GM21367 (cell line): Measurements from ENCODE around the gene NRDE2.
A peak's percentile ranks its signal among the peaks of the same experiment; 100 is the strongest.

Experiments used
- ATAC-seq: cut with Tn5 transposase; IDR thresholded peaks from one replicate; pipeline ENCODE4 v1.9.1; 2021; ENCODE audit not compliant: unreplicated experiment

NRDE2 gene

DNA sequence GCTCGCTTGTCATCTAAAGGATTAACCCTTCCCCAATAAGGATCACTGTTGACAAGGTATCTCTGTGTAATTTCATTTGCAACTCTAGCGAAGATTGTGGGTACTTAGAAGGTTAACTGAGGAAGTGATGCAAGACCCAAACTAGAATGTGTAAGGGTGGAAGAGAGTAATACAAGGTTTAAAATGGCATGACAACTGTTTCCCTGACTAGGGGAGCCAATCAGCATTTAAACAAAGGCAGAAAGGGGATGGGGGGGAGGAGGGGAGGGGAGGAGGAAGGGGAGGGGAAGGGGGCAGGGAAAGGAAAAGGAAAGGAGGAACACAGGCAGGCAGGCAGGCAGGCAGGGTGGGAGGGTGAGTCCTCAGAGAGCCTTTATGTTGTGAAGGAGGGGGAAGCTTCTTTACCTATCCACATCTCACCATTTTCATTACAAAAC lies 31.1 kb downstream of the NRDE2 start:
- no peak for ATAC-seq

DNA sequence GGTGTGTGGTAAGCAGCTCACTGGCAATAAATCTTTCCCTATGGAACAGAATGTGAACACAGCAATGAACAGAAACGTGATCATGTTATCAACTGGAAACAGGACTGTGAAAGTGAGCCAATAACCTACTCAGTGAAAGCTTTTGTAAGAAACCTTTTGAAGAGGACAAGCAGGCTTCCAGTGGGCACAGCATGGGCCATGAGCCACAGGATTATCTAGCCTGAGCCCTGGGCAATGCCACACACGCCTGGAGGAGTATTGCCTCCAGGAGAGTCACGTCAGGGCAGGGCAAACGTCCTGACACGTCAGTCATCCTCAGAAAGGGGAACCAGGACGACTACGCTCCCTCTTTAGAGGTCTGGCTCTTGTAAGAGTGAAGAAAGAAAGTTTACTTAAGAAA lies 32.3 kb downstream of the NRDE2 start:
- ATAC-seq = no peak

DNA sequence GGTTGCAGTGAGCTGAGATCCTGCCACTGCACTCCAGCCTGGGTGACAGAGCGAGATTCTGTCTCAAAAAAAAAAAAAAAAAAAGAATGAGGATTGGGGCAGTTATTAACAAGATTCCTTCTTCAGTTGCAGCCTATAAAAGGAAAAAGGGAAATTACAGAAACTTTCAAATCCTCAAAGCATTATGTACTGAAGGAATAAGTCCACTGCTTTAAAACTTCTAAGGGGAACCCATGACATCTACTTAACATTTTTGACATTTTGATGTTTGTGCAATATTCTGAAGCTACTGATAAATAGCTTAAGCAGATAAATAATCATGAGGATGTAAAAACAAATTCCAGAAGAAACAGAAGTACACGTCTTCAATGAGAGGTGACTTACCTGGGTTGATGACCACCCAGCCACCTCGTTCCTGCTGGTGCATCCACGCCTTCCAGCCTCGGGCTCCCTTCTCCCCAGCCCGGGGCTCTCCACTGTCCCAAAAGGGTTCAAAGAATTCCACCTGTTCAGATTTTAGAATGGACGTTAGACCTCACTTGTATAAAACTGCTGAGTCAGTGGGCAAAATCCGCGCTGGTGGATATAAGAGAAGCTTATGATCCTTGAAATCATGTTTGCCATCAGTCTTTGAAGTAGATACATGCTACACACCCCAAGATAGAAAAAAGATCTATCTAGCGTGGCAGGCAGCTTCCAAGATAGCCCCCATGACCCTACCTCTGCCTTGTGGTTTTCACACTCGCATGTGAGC lies 33.7 kb downstream of the NRDE2 start:
- no peak for ATAC-seq

DNA sequence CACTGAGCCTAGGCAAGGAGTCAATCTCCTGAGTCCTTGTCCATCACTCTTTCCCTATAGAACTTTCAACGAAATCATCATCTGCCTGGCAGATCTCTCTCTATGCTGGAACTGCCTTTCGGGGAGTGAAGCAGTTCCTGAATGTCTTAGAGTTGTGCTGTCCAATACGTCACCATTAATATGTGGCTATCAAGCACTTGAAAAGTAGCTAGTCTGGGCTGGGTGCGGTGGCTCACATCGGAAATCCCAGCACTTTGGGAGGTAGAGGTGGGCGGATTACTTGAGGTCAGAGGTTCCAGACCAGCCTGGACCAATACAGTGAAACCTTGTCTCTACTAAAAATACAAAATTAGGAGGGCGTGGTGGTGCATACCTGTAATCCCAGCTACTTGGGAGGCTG lies 35.1 kb downstream of the NRDE2 start:
- no peak for ATAC-seq

DNA sequence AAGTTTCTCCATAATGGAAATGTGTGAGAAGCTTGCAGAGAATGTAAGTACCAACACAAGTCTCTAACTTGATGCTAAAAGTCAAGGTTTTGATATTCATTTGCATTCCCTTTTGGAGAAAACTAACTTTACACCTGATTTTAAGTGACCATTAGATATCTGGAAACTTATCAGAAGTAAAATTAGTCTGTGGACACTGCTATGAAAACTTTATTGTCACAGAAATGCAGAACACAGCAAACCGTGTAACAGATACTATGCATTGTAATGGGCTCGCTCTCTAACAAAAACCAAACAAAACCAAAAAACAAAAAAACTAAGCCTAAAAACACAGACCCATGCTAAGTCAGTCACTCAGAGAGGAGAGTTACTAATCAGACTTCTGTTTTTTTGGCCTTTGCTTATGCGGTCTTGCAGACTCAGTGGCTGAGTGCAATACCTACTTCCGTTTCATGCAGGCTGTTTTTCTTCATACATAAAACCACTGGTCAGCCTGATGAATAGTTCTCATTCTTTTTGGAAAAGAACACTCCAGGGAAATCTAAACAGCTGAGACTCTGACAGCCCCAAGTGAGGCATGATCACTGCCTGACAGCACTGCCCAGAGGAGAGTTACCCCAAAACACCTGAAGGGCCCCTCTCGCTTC lies 35.7 kb downstream of the NRDE2 start:
- ATAC-seq = no peak

DNA sequence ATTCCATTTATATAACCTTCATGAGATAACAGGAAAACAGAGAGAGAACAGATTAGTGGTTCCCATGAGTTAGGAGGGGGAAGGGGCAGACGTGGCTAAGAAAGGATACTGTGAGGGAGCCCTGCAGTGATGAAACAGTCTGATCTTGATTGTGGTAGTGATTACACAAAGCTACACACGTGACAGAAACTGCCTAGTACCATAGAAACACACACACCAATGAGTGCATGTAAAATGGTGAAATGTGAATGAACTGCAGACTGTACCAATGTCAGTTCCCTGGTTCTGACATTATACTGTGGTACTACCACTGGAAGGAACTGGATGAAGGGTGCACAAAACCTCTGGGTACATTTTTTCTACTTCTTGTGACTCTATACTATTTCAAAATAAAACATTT lies 36.9 kb downstream of the NRDE2 start:
- ATAC-seq = no peak

DNA sequence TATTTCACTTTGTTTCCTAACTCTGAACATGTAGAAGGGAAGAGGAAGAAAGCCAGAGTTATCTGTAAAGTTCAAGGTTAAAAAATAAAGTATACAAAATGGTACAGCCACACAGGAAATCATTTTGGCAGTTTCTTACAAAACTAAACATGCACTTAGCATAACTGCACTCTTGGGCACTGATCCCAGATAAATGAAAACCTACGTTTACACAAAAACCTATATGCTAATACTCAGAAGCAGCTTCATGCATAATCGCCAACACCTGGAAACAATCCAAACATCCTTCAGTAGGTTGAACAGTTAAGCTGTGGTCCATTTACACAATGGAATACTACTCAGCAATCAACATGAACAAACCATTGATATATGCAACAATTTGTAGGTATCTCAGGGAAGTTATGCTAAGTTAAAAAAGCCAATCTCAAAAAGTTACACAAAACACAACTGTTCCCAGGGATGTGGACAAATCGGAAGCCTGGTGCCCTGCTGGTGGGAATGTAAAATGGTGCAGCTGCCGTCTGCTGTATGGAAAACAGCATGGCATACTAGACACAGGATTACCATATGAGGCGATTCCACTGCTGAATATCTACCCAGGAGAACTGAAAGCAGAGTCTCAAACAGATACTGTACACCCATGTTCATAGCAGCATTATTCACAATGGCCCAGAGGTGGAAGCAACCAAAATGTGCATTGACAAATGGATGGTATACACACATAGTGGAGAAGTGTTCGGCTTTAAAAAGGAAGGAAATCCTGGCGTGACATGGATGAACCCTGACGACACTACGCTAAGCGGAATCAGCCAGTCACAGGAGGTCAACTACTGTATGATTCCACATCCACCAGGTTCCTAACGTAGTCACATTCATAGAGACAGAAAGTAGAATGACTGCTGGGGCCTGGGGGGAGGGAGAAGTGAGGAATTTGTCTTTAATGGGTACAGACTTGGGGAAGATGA lies 37.7 kb downstream of the NRDE2 start:
- ATAC-seq = no peak

DNA sequence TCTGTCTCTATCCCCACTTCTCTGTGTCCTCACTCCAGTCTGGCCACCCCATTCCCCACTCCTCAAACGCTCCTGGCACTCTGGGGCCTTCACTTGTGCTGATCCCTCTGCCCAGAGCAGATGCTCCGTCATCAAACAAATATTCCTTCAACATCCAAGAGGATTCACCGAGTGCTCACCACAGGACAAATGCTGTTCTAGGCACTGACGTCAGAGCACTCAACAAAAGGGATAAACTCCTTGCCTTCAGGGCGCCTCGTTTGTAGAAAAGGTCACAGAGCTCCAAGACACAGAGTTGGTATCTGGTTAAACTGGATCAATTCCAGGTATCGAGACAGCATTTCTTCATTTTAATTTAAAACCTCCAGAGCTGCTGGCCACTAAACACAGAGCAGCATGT lies 40.0 kb downstream of the NRDE2 start:
- no peak for ATAC-seq

DNA sequence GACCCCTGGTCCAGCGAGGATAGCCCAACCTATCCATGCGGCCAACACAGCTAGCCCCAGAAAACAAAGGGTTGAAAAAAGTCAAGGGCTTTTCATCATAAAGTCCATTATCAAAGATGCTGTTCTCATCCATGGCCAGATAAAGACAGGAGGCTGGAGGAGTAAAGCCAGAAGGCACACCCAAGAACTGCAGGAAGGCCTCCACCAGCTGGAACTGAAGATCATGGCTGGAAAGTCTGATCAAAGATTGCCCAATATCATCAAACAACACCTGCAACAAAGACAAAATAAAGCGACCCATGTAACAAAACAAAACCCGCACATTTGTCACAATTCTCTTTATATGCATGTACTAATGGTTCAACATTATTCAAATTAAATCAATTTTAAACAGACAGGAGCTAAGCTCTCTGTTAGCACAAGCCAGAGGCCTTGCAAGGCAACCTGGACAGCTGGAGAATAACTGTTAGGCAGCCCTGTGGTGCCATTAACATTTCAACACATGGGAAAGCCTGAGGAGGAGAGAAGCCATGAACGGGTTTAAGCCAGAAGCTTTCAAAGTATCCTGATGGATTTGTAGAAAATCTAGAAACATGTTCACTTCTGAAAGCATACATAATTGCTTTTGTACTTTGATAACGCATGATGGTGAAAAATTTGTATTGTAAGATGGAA lies 41.3 kb downstream of the NRDE2 start:
- ATAC-seq = no peak

DNA sequence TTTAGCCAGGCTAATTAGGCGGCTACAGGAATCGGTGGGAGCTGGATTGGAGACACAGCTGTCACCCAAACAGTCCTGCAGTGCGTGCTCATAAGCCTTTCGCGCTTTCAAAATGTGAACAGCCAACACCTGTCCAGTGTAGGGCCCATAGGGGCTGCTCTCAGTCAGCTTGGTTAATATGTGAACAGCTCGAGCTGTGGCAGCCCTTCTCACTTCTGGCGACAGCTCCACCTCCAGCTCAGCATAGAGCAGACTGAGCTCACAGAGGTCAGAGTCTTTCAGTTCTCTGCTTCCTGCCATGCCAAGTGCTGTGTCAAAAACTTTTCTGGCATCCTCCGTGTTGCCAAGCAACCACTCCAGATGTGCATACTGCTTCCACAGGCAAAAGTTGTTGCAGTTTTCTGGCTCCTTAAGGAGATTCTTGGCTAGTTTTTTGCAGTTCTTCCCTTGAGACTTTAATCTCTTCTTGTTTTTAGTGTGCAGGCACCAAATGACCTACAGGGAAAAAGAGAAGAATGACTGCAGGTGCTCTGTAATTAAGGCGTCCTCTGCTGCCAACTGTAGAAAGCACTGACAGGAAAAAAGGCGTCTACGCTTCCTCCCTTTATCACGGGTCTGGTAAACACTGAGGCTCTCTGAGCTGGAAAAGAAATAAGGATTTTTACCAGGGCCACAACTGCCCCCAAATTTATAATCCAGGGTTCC lies 42.9 kb downstream of the NRDE2 start:
- ATAC-seq = peak; percentile 71

DNA sequence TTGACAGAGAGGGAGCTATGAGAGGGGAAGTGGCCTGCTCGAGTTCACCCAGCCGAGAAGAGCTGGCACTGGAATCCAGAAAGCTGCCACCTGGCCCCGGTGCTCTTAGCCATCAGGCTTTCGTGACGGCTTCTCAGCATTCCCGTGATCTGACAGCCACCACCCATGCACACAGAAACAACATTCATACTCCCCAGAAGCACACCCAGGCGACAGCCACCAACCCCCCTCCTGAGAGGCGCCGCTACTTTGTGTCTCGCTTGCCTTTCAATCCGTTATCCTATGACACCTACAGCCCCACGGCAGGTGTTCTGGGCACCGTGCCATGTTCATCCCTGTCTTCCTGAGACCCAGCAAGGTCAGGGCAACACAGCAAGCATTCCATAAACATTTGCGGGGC lies 44.0 kb downstream of the NRDE2 start:
- no peak for ATAC-seq

DNA sequence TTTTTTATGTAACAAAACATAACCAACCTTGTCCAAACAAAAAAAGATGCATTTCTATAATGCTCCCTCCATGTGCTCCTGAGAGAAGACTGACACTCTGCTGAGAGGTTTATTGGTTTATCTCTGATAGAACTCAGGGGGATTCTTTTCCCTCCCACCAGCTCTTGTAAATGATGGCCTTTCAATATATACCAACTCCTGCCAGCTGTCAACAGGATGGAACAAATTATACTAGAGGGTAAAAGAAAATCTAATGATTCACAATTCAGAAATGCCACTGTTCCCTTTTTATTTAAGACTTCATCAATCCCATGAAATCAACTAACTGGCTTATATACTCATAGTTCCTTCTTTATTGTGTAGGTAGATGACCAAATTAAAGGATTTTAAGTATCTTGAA lies 50.0 kb downstream of the NRDE2 start:
- ATAC-seq = no peak

DNA sequence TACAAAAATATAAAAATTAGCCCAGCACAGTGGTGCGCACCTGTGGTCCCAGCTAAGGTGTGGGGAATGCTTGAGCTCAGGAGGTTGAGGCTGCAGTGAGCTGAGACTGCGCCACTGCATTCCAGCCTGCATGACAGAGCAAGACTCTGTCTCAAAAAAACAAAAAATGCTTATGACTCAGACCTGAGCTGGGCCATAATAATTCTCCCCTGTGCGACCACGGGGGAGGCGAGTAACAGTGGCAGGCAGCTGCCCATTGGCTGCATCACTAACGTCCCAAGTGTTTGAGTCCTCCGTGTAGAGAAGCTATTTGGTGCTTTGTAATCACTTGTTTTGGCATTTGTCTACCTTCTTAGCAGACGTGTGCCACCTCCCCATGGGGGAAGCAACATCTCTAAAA lies 50.5 kb downstream of the NRDE2 start:
- ATAC-seq = no peak

DNA sequence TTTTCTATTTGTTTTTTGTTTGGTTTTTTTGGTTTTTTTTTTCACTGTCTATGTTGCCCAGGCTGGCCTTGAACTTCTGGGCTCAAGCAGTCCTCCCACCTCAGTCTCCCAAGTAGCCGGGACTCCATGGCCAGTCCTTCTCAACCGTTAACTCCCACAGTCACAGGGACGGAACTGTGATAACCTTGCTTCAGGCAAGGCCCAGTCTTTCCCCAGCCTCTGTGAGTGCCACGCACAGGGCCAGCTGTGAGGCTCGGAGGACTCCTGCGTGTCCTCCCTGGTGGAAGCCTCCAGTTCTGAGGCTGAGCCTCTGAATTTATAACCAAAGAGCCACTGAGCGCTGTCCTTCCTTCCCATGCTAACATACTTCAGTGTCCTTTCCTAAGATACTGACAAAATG lies 51.6 kb downstream of the NRDE2 start:
- ATAC-seq = no peak

DNA sequence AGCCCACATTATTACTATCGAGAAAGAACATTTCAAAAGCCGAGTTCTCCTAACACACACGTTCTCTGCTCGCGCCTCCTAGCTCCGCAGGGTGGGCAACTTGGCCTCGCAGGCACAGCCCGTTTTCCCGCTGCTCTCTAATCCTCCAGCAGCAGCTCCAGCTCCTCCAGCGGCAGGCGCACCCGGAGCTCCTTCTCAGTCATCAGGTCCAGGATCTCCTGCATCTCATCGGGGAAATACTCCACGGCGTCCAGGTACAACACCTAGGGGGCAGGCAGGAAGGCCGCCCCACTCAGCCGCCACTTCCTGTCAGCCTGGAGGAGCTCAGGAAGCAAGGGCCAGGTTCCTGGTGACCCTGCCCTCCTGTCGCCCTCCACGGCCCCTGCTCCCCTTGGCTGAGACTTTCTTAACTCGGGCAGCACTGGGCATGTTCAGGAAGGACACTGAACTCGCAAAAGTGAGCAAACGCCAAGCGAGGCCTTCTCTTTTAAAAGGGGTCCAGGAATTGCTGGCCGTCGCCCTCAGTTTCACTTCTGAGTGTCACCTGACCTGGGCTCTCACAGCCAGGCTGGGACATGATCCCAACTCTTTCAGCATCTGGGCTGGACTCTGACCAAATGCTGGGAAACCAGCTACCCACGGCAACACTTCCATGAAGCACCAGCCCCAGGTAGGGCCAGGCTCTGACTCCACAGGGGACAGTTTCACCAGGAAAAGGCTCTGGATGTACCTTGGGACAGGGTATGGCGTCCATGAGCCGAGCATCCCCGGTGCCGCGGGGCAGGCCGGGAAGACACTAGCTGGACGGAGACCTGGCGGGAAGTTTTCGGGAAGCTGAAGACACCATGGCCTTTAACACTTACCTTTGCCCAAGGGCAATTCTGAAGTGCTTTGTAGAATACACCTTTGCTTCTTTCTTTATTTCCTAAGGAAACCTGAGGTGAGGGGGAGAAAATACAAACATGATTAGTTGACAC lies 53.3 kb downstream of the NRDE2 start:
- no peak for ATAC-seq

DNA sequence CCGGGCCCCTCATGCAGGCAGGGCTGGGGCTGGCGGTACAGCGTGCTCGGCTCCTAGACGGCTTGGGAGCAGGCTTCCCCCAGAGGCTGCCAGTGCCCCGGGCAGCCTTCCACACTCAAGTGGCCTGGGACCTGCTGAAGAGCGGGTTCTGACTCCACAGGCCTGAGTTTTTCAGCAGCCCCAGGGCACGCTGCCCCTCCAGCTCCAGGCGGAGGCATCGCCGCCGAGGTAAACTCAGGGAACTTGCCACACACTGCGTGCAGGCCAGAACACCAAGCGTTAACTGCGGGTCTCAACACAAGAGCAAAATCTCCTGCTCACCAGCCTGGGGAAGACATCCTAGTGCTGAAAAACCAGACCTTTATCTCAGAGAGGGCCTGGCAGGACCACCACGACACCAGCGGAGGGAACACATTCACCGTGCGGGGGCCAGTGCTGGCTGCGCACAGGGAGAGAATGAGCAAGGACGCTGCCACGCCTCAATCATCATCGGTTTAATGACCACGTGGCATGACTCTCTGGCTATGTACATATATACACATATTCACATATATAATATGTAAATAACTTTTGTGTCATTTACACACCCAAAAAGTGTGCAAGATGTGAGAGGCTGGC lies 54.1 kb downstream of the NRDE2 start:
- ATAC-seq = no peak

DNA sequence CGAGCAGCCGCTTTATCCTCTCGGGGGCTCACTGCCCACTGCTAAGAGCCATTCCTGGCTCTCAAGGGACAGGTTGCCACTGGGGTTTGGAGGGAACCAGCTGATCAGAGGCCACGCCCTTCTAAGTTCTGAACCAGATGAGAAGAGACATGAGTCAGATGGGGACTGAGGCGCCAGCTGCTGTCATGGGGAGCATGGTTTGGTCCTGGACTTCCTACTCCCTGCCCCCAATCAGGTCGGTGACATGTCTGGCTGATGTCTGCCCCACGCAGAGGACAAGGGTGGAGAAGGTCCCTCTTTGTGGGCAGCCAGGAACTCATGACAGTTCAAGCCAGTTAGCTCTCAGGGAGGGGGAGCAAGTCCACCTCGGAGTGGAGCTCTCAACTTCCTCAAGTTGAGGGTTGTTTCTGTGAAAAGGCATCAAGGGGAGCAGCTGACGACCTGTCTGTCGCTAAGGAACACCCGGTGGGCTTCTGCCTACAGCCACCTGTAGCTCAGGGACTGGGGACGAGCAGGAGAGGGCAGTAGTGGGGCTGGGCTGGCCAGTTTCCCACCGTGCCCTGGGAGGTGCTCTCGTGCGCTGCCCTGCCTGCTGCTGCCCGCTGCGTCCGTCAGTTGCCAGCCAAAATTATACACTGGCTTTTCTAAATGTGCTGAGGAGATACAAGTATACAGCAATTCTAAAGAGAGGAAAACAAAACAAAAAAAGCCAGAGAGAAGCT lies 54.9 kb downstream of the NRDE2 start:
- no peak for ATAC-seq

DNA sequence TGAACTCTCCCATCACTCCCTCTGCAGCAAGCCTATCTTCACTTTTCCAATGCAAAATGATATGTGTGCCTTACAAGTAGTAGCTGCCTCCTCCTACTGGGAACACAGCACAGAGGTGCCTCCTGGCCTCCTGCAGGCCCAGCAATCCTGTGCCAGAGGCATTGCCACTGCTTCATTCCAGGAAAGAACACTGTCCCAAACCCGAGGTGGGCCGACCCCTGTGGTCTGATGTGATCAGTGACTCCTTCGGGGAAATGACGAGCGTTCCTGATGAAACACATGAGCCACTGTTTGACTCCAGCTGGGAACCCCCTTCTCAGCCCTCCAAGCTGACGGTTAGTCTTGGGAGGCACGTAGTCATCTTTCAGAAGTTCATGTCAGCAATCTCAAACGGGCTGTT lies 55.9 kb downstream of the NRDE2 start:
- no peak for ATAC-seq
